ENCODE measurements around the gene HMMR. TPM values are rescaled to one million over a fixed set of nuclear protein-coding genes. Genes with fewer than 3 reads are reported as not detected.
"Not testable (repeated sequence)": the region's sequence is repeated elsewhere in the genome, so short reads cannot be mapped to it uniquely, and the experiment has no call there.

The HMMR gene
- total RNA-seq, 1 experiment from 2014 or later = 65.2 TPM

DNA sequence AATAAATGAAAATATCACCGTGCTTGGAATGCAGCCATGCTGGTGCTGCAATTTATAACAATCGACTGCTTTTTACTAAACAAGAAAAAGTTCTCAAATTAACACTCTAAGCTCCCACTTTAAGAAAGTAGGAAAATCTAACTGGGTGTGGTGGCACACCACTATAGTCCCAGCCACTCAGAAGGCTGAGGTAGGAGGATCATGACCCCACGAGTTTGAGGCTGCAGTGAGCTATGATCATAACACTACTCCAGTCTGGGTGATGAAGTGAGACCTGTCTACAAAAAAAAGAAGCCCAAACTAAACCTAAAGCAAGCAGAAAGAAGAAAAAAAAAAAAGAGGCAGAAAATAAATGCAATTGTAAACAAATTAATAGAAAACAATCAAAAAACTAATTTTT is 12.6 kb upstream of the HMMR start:
- H3K36me3 ChIP-seq (replicated peaks; ENCODE audit: control insufficient read depth, insufficient read depth, low read length) = peaks cover 23% of the 10 kb centered on the region
- H3K27me3 ChIP-seq (ENCODE audit: control insufficient read depth, insufficient read depth, low read length) = no peaks in the 10 kb centered on the region
- no peak for DNase-seq
- H3K4me3 ChIP-seq (ENCODE audit: insufficient read depth, low read depth, low read length) = no peak overlapping the region

DNA sequence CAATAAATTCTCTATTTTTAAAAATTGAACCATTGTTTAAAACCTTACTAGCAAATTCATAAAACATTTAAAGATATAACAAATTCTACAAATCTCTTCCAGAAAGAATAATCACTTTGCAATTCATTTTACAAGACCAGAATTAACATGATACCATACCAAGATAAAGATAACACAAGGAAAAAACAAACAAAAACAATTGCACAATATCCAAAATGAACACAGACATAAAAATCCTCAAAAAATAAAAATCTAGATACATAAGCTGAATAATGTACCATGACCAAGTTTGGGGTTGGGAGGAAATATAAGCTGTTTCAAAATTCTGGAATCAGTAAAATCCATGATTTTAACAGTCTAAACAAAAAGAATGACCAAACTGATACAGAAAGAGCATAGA is 11.9 kb upstream of the HMMR start:
- no peak overlapping the region for H3K4me3 ChIP-seq (ENCODE audit: insufficient read depth, low read depth, low read length)
- H3K36me3 ChIP-seq (replicated peaks; ENCODE audit: control insufficient read depth, insufficient read depth, low read length) = peaks cover 23% of the 10 kb centered on the region
- DNase-seq = no peak
- H3K27me3 ChIP-seq (ENCODE audit: control insufficient read depth, insufficient read depth, low read length) = no peaks in the 10 kb centered on the region

DNA sequence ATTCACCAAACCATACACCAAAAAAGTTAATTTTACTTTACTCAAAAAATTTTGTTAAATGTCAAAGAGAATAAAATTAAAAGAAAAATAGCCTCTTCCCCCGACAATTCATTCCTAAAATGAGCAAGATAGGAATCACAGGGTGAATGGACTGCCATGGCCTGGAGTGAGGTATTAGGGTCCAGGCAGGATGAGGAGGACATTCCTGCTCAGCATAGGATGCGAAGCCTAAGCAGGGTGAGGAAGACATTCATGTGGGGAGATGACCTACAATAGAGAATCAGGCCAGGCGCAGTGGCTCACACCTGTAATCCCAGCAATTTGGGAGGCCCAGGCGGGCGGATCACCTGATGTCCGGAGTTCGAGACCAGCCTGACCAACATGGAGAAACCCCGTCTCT is 8.9 kb upstream of the HMMR start:
- no peak for DNase-seq
- H3K36me3 ChIP-seq (replicated peaks; ENCODE audit: control insufficient read depth, insufficient read depth, low read length) = peaks cover 16% of the 10 kb centered on the region
- H3K27me3 ChIP-seq (ENCODE audit: control insufficient read depth, insufficient read depth, low read length) = no peaks in the 10 kb centered on the region
- no peak overlapping the region for H3K4me3 ChIP-seq (ENCODE audit: insufficient read depth, low read depth, low read length)

DNA sequence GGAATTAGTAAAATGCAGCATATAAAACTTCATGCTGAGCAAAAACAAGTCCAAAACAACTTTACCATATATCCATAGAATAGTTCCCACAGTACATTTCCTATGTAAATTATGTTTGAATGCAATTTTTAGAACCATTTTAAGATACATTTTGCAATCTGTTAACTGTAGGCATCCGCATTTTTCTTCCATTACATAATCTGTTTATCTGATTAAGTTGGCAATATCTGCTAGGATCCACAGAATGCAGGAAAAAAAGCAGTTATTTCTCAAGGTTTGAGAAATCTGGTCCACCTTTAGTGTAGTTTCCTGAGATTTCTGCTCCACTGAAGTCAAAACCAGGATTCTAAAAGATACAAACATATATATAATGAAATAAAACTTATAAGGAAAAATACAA is 6.7 kb upstream of the HMMR start:
- Histone ChIP-seq H3K27me3 (ENCODE audit: control insufficient read depth, insufficient read depth, low read length) (no peaks in the 10 kb centered on the region), H3K4me3 (ENCODE audit: insufficient read depth, low read depth, low read length) (no peak overlapping the region), H3K36me3 (replicated peaks; ENCODE audit: control insufficient read depth, insufficient read depth, low read length) (peaks cover 11% of the 10 kb centered on the region)
- no peak for DNase-seq

DNA sequence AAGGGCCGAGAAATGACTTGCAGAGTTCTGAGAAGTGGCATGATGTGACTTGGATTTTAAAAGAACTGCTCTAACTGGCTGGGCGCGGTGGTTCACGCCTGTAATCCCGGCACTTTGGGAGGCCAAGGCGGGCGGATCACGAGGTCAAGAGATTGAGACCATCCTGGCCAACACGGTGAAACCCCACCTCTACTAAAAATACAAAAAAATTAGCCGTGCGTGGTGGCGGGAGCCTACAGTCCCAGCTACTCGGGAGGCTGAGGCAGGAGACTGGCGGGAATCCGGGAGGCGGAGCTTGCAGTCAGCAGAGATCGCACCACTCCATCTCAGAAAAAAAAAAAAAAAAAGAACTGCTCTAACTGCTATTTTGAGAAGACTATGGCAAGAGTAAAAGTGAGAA is 5.0 kb upstream of the HMMR start:
- not testable (repeated sequence) for H3K4me3 ChIP-seq (ENCODE audit: insufficient read depth, low read depth, low read length); H3K36me3 ChIP-seq (replicated peaks; ENCODE audit: control insufficient read depth, insufficient read depth, low read length); H3K27me3 ChIP-seq (ENCODE audit: control insufficient read depth, insufficient read depth, low read length); DNase-seq

DNA sequence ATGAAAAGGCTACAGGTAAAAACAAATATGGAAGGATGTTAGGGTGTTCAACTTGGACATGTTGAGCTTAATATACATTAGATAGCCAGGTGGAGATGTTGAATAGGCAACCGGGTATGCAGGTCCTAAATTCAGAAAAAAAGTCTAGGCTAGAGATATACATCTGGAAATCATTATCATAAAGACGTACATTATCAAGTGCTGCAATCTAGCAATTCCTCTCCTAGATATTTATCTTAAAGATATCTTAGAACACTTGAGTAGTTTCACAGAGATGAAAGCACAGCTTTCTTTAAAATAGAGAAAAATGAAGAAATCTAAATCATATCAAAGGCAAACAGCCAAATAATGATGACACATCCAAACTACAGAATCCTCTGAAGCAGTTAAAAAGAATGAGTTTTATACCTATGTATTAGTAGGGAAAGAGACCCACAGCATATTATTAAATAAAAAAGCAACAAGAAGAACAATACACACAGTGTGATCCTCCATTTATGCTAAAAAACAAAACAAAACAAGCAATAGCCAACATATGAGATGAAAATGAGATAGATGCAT is 4.3 kb upstream of the HMMR start:
- Histone ChIP-seq H3K27me3 (ENCODE audit: control insufficient read depth, insufficient read depth, low read length) (no peaks in the 10 kb centered on the region), H3K36me3 (replicated peaks; ENCODE audit: control insufficient read depth, insufficient read depth, low read length) (peaks cover 10% of the 10 kb centered on the region), H3K4me3 (ENCODE audit: insufficient read depth, low read depth, low read length) (no peak overlapping the region)
- no peak for DNase-seq

DNA sequence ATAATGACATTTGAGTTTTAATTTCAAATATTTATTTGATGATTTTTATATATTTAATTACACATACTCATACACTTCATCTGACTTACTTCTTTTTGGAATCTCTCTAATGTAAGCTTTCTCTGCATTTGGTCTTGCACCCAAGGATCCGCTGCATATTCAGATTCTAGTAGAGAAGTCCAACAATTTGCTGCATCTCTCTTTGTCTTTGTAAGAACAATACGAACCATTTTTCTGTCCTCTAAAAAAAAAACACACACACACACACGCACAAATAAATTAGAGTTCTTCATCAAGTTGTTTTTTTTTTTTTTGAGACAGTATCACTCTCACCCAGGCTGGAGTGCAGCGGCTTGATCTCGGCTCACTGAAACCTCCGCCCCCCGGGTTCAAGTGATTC is 3.6 kb upstream of the HMMR start:
- peaks cover 10% of the 10 kb centered on the region for H3K36me3 ChIP-seq (replicated peaks; ENCODE audit: control insufficient read depth, insufficient read depth, low read length)
- no peak for DNase-seq
- H3K27me3 ChIP-seq (ENCODE audit: control insufficient read depth, insufficient read depth, low read length) = no peaks in the 10 kb centered on the region
- H3K4me3 ChIP-seq (ENCODE audit: insufficient read depth, low read depth, low read length) = no peak overlapping the region

DNA sequence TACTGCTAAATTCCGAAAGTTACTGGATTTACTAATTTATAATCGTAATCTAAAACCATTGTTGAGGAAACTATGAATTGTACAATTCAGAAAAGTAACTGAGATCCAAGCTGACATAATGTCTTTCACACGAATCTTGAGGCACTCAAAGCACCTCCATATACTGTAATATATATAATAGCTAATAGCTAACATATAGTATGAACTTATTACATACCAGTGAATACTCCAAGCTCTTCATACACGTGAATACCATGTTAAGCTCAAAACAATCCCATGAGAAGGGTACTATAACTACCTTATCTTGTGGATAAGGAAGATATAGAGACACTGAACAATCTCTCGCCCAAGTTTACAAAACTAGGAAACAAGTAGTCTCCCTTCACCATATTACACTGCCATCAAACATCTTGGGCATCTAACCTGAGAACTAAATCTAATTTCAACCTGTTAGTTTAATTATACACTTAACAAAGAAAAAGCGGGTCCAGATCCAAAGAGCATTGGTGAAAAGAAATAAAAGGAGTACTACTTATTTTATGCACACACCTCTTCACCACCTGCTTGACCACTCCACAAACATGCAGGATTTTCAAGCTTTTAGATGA is 1.6 kb upstream of the HMMR start:
- Histone ChIP-seq H3K27me3 (ENCODE audit: control insufficient read depth, insufficient read depth, low read length) (no peaks in the 10 kb centered on the region), H3K36me3 (replicated peaks; ENCODE audit: control insufficient read depth, insufficient read depth, low read length) (peaks cover 5% of the 10 kb centered on the region), H3K4me3 (ENCODE audit: insufficient read depth, low read depth, low read length) (peak overlapping the region; percentile 64)
- no peak for DNase-seq

DNA sequence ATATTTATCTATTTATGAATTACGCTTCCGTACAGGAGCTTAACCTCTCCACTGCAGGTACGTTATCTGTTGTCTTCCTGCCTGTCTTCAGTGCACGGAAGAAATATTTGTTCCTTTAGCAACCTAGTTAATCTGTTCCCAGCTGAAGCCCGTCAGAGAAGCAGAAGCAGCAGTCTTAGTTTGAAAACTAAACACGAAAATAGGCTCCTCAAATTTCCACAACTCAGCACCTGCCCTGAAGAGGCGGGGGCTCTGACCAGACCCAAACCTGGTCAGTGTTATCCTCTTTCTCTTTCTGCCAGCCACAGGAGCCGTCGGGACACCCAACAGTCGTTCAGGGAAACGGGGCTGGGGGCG is 992 bp upstream of the HMMR start:
- no peak for DNase-seq
- Histone ChIP-seq H3K4me3 (ENCODE audit: insufficient read depth, low read depth, low read length) (peak overlapping the region; percentile 64), H3K27me3 (ENCODE audit: control insufficient read depth, insufficient read depth, low read length) (no peaks in the 10 kb centered on the region), H3K36me3 (replicated peaks; ENCODE audit: control insufficient read depth, insufficient read depth, low read length) (peaks cover 5% of the 10 kb centered on the region)

DNA sequence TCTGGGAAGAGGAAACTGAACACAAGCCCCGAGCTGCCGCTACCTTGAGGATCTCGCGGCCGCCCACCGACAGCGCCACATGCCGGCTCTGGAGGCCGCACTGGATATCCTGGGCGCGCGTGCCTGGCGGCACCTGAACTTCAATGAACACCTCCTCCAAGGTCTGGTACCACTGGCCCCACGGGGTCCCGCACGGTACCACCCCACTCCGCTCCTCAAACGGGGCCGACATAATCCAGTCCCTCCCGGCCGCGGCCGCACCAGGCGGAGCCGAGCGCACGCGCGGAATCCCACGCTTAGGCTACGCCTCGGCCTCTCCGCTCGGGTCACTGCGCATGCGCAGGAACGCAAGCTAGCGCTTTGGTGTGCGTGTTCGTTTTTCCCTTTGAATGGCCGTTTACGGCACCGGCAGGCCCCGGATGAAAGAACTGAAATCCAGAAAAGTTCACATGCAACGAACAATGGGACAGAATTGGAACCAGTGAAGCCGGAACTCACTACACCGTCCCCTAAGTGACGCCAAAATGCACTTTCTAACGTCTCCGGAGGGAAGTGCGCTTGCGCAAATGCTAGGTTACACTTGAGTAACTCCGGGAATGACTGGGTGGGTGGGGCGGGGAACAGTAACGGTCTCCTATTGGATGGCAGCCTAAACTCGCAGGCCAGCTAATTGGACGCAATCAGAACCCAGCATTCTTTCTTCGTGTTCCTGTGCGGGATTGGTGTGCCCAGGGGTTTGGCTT is 442 bp upstream of the HMMR start, which contains the start of gene NUDCD2:
NUDCD2 (minus strand) TSS at position 284 of the 743 bp plus-strand sequence; CDS start at position 232, 52 bp downstream.
- Histone ChIP-seq H3K36me3 (replicated peaks; ENCODE audit: control insufficient read depth, insufficient read depth, low read length) (peaks cover 7% of the 10 kb centered on the region), H3K27me3 (ENCODE audit: control insufficient read depth, insufficient read depth, low read length) (no peaks in the 10 kb centered on the region), H3K4me3 (ENCODE audit: insufficient read depth, low read depth, low read length) (peak within 1 kb of the TSS; percentile 89)
- peak; percentile 88 for DNase-seq

DNA sequence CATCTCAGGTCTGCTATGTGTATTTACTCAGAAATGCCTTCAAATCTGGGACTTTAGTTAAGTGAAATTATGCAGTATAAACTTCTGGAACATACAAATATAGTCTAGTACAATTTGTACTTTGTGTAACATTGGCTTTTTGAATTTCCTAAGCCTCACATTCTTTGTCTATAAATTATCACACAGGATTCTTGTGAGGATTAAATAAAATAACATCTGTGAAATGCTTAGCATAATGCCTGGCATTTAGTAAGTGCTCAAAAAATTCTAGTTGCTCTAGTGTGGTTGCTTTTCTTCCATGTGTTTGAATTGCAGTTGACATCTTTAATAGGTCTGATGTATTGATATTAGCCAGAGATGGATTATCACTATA is 2.6 kb downstream of the HMMR start:
- H3K4me3 ChIP-seq (ENCODE audit: insufficient read depth, low read depth, low read length) = no peak overlapping the region
- peaks cover 5% of the 10 kb centered on the region for H3K36me3 ChIP-seq (replicated peaks; ENCODE audit: control insufficient read depth, insufficient read depth, low read length)
- H3K27me3 ChIP-seq (ENCODE audit: control insufficient read depth, insufficient read depth, low read length) = no peaks in the 10 kb centered on the region
- no peak for DNase-seq

DNA sequence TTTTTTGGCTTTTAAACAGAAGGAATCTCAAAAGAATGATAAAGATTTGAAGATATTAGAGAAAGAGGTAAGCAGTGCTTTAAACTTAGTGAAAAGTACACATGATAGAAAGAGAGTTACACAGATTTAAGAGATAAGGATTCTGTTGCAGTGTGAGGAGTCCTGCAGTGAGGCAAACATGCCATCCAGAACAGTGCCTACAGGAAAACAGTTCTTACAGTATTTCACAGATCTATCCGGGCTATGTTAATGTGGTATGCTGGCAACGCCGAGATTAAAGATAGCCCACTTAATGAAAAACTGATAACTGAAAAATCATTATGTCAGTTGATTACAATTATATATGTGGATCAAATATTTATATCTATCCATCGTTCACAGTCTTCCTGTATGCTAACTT is 7.2 kb downstream of the HMMR start:
- no peak for DNase-seq
- Histone ChIP-seq H3K36me3 (replicated peaks; ENCODE audit: control insufficient read depth, insufficient read depth, low read length) (peaks cover 21% of the 10 kb centered on the region), H3K27me3 (ENCODE audit: control insufficient read depth, insufficient read depth, low read length) (no peaks in the 10 kb centered on the region), H3K4me3 (ENCODE audit: insufficient read depth, low read depth, low read length) (no peak overlapping the region)

DNA sequence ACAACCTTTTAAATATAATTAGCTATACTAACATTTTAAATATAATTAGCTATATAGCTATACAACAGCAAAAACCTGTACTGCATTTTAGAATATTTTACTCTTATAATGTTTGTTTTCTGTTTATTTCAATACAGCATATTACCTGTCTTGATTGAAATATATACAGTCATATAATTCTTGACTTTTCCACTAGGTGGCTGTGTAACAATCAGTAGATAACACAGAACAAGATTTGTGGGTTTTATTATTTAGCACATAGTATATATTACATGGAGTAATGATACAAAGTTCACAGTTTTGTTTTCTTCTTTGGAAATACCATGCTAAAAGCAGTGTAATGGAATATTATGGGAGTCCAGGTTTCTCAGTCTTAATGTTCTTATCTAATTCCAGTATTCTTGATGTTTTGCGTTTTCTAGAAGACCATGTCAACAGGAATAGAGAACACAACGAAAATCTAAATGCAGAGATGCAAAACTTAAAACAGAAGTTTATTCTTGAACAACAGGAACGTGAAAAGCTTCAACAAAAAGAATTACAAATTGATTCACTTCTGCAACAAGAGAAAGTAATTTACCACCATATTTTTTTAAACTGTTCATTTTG is 13.3 kb downstream of the HMMR start:
- Histone ChIP-seq H3K36me3 (replicated peaks; ENCODE audit: control insufficient read depth, insufficient read depth, low read length) (peaks cover 39% of the 10 kb centered on the region), H3K27me3 (ENCODE audit: control insufficient read depth, insufficient read depth, low read length) (no peaks in the 10 kb centered on the region), H3K4me3 (ENCODE audit: insufficient read depth, low read depth, low read length) (no peak overlapping the region)
- DNase-seq = no peak

DNA sequence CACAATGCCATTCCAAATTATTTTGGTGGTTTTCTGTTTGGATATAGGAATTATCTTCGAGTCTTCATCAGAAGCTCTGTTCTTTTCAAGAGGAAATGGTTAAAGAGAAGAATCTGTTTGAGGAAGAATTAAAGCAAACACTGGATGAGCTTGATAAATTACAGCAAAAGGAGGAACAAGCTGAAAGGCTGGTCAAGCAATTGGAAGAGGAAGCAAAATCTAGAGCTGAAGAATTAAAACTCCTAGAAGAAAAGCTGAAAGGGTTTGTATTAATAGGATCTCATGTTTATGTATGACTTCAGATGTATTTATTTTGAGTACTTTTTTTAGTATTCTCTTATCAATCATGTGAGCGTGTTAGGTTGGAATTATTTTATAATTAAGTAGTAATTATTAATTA is 15.0 kb downstream of the HMMR start:
- DNase-seq = no peak
- Histone ChIP-seq H3K4me3 (ENCODE audit: insufficient read depth, low read depth, low read length) (no peak overlapping the region), H3K36me3 (replicated peaks; ENCODE audit: control insufficient read depth, insufficient read depth, low read length) (peaks cover 39% of the 10 kb centered on the region), H3K27me3 (ENCODE audit: control insufficient read depth, insufficient read depth, low read length) (no peaks in the 10 kb centered on the region)
